ENCODE measurements around the gene TRIM14. TPM values are rescaled to one million over a fixed set of nuclear protein-coding genes. Genes with fewer than 3 reads are reported as not detected.
A peak's percentile ranks its signal among the peaks of the same experiment; 100 is the strongest.

TRIM14 gene
- total and polyA plus RNA-seq, 2 of the 13 experiments (the other 11 are each of a cell fraction or from before 2014, with no cell fraction given) = 9.2 to 13.0 TPM

GRCh38 chr9:98150164-98150563 lies 31.1 kb upstream of the TRIM14 start (continued):
- TF ChIP-seq ZBTB40 (IDR thresholded peaks at IDR 0.05) (no peak), ZBTB40 (CRISPR knock-in tag; IDR thresholded peaks at IDR 0.05) (no peak), ZNF121 (CRISPR knock-in tag; IDR thresholded peaks at IDR 0.05) (no peak), GPBP1L1 (CRISPR knock-in tag; IDR thresholded peaks at IDR 0.05) (no peak), ZNF160 (CRISPR knock-in tag; IDR thresholded peaks at IDR 0.05) (no peak), NFYB (CRISPR knock-in tag; IDR thresholded peaks at IDR 0.05) (no peak), CC2D1A (CRISPR knock-in tag; IDR thresholded peaks at IDR 0.05) (no peak), NRL (CRISPR knock-in tag; IDR thresholded peaks at IDR 0.05; ENCODE audit: borderline replicate concordance) (no peak), ZFP62 (CRISPR knock-in tag; IDR thresholded peaks at IDR 0.05) (no peak), MXD3 (CRISPR knock-in tag; IDR thresholded peaks at IDR 0.05) (peak; percentile 51; the same call in 1 of the 2 replicates), RBM22 (optimal IDR thresholded peaks at IDR 0.05; ENCODE audit: low read length) (no peak), TBL1XR1 (IDR thresholded peaks at IDR 0.05; ENCODE audit: borderline replicate concordance, low read length, partially characterized antibody) (no peak), ZNF343 (CRISPR knock-in tag; IDR thresholded peaks at IDR 0.05) (no peak), ZNF766 (CRISPR knock-in tag; IDR thresholded peaks at IDR 0.05; ENCODE audit: borderline replicate concordance) (no peak), MBNL3 (CRISPR knock-in tag; conservative IDR thresholded peaks at IDR 0.05) (no peak), NFKB2 (CRISPR knock-in tag; IDR thresholded peaks at IDR 0.05; ENCODE audit: borderline replicate concordance) (peak; percentile 50; the same call in 1 of the 2 replicates), ZNF503 (CRISPR knock-in tag; IDR thresholded peaks at IDR 0.05) (no peak), IRF1 (CRISPR knock-in tag; IDR thresholded peaks at IDR 0.05; ENCODE audit: low read depth) (no peak)

All from HepG2 (cell line).